Mucosa of descending colon (tissue), 3 donors: ENCODE measurements around the gene KLHDC4. TPM values are rescaled to one million over a fixed set of nuclear protein-coding genes. Genes with fewer than 3 reads are reported as not detected.
"Not testable (repeated sequence)": the region's sequence is repeated elsewhere in the genome, so short reads cannot be mapped to it uniquely, and the experiment has no call there.

ENCODE experiments used
- ATAC-seq: fragments of 200-7000 bp; cut with Tn5 transposase; one replicate; pipeline ENCODE4 v1.9.1; 2020; ENCODE audit warnings: mild to moderate bottlenecking, moderate library complexity
- DNase-seq, 3 donors: peaks; one replicate each; pipeline ENCODE4 v3.0.0-alpha.2; 2020
- H3K36me3 ChIP-seq: fragments of 200-600 bp; one replicate; pipeline ENCODE4 v1.8.0; 2021; ENCODE audit warnings: low read depth, mild to moderate bottlenecking
- H3K4me1 ChIP-seq: fragments of 200-600 bp; one replicate; pipeline ENCODE4 v1.8.0; 2021; ENCODE audit warnings: low read depth, mild to moderate bottlenecking
- H3K4me3 ChIP-seq: fragments of 200-600 bp; one replicate; pipeline ENCODE4 v1.8.0; 2021; ENCODE audit warnings: mild to moderate bottlenecking
- H3K9me3 ChIP-seq: fragments of 200-600 bp; one replicate; pipeline ENCODE4 v1.8.0; 2021; ENCODE audit warnings: mild to moderate bottlenecking
- intact Hi-C, 2 donors: fragments of 100-400 bp; cut with DNase I in 1 of 2; cut with micrococcal nuclease in 1 of 2; formaldehyde crosslinking; loops; one replicate each; pipeline versions ENCODE4 v1.11.0 to v1.11.1; 2022; cut with DNase I, micrococcal nuclease
- total RNA-seq, 3 donors: library from RNA; stranded (reverse); fragmentation: NEBNext Ultra II Directional in 2 of 3; extraction: Animal tissue kit (Norgen Biotek cat#: 25700) in 2 of 3; gene quantifications; one replicate each; pipeline versions ENCODE4 v1.2.1 to v1.2.4, GENCODE V29; 2021 to 2023
- TF ChIP-seq, protein P1 (sequence below): fragments of 200-600 bp; IDR thresholded peaks from one replicate; pipeline ENCODE4 v1.8.0; 2022; ENCODE audit warnings: antibody characterized with exemption, mild to moderate bottlenecking
- donor health status: DM: no; HTN: no; CAD: no; lungs with moderate emphysema.
- donor health status: DM: no; HTN: no; CAD: no.
- donor health status: DM: no; HTN: yes; CAD: no.

Gene KLHDC4
- total RNA-seq, 3 donors from 2014 or later: 41.6 to 67.7 (median 46.4) TPM

GRCh38 chr16:87724490-87725291, 41.1 kb downstream of the KLHDC4 start:
- H3K36me3 ChIP-seq: no peaks in the 10 kb centered on the region
- ATAC-seq: no peak
- TF ChIP-seq, protein P1, sequence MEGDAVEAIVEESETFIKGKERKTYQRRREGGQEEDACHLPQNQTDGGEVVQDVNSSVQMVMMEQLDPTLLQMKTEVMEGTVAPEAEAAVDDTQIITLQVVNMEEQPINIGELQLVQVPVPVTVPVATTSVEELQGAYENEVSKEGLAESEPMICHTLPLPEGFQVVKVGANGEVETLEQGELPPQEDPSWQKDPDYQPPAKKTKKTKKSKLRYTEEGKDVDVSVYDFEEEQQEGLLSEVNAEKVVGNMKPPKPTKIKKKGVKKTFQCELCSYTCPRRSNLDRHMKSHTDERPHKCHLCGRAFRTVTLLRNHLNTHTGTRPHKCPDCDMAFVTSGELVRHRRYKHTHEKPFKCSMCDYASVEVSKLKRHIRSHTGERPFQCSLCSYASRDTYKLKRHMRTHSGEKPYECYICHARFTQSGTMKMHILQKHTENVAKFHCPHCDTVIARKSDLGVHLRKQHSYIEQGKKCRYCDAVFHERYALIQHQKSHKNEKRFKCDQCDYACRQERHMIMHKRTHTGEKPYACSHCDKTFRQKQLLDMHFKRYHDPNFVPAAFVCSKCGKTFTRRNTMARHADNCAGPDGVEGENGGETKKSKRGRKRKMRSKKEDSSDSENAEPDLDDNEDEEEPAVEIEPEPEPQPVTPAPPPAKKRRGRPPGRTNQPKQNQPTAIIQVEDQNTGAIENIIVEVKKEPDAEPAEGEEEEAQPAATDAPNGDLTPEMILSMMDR: no peak
- no peak for DNase-seq
- no peaks in the 10 kb centered on the region for H3K9me3 ChIP-seq
- intact Hi-C loops: no loop called here
- no peak overlapping the region for H3K4me3 ChIP-seq
- no peaks in the 10 kb centered on the region for H3K4me1 ChIP-seq

GRCh38 chr16:87723226-87723623, 42.6 kb downstream of the KLHDC4 start:
- intact Hi-C loops: no loop called here
- ATAC-seq (peak; percentile 34), DNase-seq (peak in 1 of 3 donors; percentile 25)
- Histone ChIP-seq H3K9me3 (no peaks in the 10 kb centered on the region), H3K4me3 (no peak overlapping the region), H3K4me1 (no peaks in the 10 kb centered on the region), H3K36me3 (no peaks in the 10 kb centered on the region)
- TF ChIP-seq, protein P1: no peak

GRCh38 chr16:87722590-87723225, 43.1 kb downstream of the KLHDC4 start:
- ATAC-seq: no peak
- TF ChIP-seq, protein P1: no peak
- H3K36me3 ChIP-seq: no peaks in the 10 kb centered on the region

GRCh38 chr16:87721622-87722585, 43.9 kb downstream of the KLHDC4 start:
- no peak overlapping the region for H3K4me3 ChIP-seq
- H3K4me1 ChIP-seq: no peaks in the 10 kb centered on the region
- no peaks in the 10 kb centered on the region for H3K36me3 ChIP-seq
- intact Hi-C loops: no loop called here
- H3K9me3 ChIP-seq: no peaks in the 10 kb centered on the region
- TF ChIP-seq, protein P1: no peak
- no peak for DNase-seq
- ATAC-seq: no peak

More at GRCh38 chr16:87722590-87723225, 43.1 kb downstream of the KLHDC4 start:
- no peak for DNase-seq
- Histone ChIP-seq H3K4me3 (no peak overlapping the region), H3K4me1 (no peaks in the 10 kb centered on the region), H3K9me3 (no peaks in the 10 kb centered on the region)
- intact Hi-C loops: no loop called here

DNA sequence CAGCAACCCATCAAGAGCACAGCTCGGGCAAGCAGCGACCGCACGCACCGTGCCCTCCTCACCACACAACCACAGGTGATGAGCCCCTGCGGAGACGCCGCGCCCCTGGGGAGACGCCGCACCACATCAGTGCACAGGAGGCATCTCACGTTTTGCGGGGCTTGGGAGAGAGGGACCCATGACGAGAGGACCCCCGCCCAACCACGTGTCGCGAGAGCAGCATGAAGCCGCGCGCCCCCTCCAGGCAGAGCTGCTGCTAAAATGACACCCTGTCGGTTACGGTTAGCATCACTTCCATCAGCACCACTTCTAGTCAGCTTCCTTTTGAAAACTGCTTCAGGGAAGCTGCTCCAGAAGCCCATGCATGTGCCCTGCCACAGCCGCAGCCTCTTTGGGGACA, 45.3 kb downstream of the KLHDC4 start:
- ATAC-seq: no peak
- no peak for DNase-seq
- no peaks in the 10 kb centered on the region for H3K4me1 ChIP-seq
- H3K4me3 ChIP-seq: no peak overlapping the region
- H3K9me3 ChIP-seq: no peaks in the 10 kb centered on the region
- TF ChIP-seq, protein P1: no peak
- H3K36me3 ChIP-seq: no peaks in the 10 kb centered on the region
- intact Hi-C loops: no loop called here

DNA sequence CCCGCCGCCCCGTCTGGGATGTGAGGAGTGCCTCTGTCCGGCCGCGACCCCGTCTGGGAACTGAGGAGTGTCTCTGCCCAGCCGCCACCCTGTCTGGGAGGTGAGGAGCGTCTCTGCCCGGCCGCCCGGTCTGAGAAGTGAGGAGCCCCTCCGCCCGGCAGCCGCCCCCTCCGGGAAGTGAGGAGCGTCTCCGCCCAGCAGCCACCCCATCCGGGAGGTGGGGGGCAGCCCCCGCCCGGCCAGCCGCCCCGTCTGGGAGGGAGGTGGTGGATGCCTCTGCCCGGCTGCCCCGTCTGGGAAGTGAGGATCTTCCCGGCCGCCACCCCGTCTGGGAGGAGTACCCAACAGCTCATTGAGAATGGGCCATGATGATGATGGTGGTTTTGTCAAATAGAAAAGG, 47.0 kb downstream of the KLHDC4 start:
- H3K9me3 ChIP-seq, H3K36me3 ChIP-seq, H3K4me3 ChIP-seq, DNase-seq, ATAC-seq, H3K4me1 ChIP-seq, intact Hi-C loops: not testable (repeated sequence)
